ENCODE data around the gene OSBP2.

DNA sequence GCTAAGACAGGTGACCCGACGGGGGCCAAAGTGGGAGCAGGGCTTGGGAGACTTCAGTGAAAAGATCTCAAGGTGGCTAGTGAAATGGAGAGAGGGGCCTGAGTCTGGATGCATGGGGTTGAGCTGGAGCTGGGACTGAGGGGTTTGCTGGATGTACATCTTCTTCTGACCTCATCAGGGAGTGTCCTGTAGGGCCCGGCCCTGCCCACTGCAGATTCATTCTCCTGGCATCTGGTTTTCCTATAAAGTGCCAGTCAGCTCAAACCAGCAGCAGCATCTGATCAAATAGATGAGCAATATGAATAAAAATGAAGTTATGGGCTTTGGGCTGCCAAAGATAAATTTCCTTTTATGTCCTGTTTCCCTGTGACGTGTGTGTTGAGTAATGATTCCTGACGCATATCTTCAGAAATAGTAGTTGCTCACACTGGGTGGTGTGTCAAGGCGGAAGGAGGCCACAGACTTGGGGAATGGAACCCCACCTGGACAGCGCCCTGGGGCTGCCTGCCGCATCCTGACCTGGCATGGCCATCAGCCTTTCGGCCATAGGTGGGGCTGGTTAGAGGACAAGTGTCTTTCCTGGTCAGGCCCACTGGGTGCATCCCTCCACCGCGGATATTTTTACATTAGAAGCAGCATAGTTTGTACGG is 135.4 kb downstream of the OSBP2 start:
- TF ChIP-seq EZH2 (IDR thresholded peaks at IDR 0.05; ENCODE audit: low read depth): no peak
- no peak for TF ChIP-seq CTCF (conservative IDR thresholded peaks at IDR 0.05)

Data from PC-9 (cell line).